Effector CD8-positive, alpha-beta T cell (primary cell): ENCODE measurements around the gene SLC26A2.

Source experiments
- DNase-seq: peaks from one replicate; lab custom pipeline; 2025; lab: John Stamatoyannopoulos, UW
- total RNA-seq, 4 experiments: gene quantifications; one replicate each; lab custom pipeline; 2026; lab: John Stamatoyannopoulos, UW

Gene SLC26A2
- total RNA-seq = 37.6 to 50.7 (median 46.2) reads per million in 4 experiments

DNA sequence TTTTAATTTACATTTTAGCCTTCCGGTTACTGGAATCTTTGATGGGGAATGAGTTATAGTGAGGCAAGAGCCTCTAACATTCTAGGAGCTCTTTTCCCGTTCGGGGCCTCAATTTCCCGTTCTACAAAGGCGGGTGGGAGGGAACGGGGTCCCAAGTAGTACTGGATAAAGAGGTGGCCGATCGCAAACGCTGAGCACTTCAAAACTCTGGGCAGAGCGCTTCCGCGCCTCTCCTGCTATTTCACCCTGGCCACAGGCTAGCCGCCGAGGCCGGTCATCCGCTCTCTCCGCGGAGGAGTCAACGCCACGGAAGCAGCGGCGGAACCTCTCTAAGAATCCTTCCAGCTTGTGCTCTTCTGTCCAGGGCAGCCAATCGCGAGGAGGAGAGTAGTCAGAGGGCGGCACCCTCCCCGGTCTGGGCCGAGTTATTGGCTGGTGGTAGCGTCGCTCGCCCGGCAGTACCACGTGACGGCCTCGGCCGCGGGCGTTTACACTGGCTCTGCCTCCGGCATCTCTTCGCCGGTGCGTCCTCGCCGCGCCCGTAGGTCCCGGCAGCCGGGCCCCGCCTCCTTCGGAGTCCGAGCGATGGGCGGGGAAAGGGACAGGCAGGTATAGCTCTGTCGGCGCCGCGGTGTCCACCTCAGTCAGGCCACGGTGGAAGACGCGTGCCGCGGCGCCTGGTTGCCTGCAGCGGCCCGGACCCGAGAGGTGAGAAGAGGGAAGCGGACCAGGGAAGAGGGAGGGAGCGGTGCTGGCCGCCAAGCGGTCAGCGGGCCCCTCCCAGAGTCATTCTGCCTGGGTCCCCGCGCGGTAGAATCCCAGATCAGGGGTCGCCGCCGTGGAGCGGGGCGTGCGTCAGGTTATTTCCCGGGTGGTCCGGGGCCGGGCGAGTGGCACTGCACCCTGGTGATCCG lies at the start of gene SLC26A2:
Gene SLC26A2 (plus strand): TSS at position 487 of the 914 bp plus-strand sequence. CDS start 16,895 bp downstream, outside the sequence.
- DNase-seq = peak; percentile 89

DNA sequence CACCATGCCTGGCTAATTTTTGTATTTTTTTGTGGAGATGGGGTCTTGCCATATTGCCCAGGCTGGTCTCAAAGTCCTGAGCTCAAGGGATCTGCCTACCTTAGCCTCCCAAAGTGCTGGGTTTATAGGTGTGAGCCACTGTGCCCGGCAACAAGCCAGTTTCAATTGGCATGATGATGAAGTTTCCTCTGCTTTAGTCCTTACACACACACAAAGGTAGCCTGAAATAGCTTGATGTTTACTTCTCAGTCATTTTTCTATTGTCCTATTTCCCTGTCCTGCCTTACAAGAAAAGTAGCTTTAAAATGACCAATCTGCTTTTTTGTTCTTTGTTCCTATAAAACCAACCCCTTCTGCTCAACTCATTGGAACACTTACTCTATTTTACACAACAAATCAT lies 49.5 kb upstream of the SLC26A2 start:
- no peak for DNase-seq

DNA sequence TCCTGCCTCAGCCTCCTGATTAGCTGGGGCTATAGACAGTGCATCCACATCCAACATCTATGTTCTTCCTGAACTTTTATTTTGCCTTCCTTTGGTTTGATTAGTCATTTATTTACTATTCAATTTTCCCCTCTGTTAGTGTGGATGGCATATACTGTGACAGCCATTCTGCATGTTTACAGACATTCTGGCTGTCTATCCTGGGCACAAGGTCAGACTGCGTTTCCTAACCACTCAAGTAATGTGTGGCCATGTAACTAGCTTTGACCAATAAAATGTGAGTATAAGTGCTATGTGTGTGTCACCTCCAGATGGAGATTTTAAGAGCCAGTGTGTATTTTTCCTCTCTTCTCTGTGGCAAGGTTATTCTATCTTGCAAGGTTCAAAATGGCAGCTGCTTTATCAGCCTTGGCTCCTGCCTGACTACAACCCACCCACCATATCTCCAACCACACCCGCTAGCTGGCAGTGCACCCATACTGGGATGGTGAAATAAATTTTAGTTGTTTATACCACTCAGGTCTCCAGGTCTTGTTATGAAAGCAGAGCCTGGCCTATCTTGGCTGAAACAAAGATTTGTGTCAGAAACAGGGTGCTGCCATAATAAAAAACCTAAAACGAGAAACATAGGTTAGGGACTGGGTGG lies 48.2 kb upstream of the SLC26A2 start:
- DNase-seq = no peak

DNA sequence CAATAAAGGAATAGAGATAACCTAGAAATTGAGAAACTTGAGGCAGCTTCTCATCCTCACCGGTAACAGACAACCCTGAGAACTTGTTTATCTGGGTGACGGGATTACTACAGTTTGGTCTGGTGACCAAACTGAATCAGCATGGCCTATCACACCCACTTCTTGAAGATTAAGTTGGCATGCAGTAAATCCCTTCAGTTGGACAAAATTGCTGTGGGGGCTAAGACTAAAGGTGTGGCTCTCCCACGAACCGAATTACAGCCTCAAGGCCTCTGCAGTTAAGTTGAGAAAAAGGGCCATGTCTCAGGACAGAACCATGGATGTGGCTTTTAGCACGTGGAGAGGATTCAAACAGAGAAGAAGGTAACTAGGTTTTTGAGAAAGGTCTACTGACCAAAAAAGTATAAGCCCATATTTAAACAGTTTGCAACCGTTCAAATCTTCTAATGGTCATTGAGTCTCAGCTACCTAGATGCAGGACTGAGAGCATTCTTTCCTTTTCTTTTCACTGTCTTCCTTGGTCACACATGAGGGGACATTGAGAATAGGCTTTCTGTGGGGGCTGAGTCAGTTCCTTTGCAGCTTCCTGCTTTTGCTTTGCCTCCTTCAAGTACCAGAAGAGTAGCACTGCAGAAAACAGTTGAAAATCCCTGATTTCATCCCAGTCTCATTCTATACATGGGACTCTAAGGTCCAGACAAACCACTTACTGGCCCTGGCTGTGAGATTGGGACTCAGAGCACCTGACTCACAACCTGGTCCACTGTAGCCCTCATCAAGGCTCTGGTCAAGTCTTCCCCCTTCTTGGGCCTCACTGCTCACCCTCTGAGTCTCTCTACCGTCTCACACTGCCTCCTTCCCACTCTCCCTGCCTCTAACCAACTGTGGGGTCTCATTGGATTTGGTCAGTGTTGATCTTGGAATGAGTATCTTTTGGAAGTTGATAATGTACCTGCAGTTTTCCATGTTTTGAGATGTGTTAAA lies 46.8 kb upstream of the SLC26A2 start:
- no peak for DNase-seq

DNA sequence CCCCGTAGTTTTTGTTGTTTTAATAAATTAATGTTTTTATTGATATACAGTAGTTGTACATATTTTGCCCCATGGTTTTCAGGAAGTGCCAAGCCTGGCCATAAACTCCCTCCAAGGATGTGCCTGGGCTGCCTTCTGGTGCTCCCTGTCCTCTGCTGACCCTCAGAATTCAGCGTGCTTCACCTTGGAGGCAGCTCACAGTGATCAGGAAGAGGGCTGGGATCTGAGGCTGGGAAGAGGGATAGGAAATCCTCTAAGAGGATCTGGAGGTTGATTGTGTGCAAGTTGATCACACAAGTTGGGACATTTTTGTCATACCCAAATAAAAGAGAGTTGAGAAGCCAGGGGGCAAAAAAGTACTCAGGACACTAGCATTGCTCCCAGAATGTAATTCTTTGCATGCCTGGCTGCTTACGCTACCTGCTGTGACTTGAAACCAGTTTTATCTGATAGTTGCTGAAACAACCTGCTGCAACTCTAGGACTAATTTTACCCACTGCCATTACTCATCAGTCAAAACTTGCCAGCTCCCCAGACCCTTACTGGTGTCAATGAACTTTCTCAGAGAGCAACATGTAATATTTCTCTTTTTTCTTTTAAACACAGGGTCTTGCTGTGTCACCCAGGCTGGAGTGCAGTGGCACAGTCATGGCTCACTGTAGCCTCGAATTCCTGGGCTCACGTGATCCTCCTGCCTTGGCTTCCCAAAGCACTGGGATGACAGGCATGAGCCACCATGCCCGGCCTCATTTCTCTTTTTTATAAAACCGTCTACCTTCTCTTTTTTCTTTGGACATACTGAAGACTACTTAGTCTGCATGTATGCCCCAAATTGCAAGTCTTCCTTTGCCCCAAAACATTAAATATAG lies 44.9 kb upstream of the SLC26A2 start:
- no peak for DNase-seq

DNA sequence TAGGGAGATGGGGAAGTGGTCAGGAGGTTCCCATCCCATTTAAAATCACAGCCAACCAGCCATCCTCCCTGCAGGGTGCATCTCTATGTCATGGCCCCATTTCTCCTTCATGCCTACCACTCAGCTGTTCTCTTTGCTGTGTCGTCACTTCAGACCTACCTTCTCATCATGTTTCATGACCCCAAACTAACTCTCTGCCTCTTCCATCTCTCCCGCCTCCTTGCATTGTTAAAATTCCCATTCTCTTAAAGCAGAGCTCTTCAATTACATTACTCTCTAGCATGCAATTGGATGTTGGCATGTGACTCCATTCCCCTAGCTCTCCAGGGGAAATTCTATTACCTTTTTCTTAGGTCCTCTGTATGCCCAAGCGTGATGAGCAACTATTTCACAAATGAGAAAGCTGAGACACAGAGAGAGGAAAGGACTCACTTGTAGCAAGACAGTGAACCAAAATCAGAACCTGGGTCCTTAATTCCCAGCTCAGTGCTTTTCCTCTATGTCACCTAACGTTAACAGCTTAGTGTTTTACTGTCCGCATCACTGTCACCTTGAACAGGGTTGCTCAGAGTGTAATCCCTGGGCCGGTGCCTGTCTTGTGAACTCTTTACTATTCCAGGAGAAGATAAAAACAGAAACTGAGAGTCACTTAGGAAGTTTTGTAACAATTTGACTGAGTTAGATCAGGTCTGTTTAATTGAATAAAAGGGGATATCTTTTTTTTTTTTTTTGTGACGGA lies 44.1 kb upstream of the SLC26A2 start:
- DNase-seq = no peak

DNA sequence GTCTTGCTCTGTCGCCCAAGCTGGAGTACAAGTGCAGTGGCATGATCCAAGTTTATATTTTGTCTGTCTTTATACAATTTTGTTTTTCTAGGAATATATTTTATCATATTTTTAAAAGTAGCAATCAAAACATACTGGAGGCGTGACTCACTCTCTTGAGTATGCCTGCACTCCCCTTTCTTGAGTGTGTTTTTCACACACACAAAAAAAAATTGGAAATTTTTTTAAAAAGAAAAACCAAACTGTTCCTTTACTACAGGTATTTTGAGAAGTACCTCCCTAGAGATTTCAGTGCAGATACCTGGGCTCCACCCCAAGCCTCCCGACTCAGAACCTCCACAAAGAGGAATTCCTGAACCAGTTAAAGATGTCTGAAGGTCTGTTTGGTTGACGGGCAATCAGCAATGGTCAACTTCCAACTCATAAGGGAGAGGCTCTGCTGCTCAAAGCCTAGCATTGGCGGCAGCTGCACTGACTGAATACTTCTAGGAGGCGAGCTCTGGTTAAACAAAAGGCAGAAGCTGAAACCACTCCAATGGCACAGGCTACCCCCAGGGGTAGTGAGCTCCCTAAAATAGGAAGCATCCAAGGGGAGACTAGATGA lies 43.4 kb upstream of the SLC26A2 start:
- no peak for DNase-seq

DNA sequence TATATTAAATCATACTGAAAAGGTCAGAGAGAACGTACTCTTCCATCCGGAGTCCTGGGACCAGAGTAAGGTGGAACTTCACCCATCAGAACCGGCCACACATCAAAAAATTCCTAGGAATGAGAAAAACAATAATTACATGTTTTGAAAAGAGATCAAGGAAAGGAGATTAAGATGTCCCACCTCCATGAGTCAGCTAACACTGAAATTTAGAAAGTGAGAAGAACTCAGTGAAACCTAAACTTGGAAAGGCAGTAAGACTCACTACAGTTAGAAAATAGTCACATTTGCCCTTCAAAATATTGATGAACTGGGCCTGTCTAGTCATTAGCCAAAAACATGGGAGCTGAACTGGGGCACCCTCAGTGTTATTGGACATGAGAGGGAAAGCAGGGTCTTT lies 39.0 kb upstream of the SLC26A2 start:
- DNase-seq = no peak

DNA sequence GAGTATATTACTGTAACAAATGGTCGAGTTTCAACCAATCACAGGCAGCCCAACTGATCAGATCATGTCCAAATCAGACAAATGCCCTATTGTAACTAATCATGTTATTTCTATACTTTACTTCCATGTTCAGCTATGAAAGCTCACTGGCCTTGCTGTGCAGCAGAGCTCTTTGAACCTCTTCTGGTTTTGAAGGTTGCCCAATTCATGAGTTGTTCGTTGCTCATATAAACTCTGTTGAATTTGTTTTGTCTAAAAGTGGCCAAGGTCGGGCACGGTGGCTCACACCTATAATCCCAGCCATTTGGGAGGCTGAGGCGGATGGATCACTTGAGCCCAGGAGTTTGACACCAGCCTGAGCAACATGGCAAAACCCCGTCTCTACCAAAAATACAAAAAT lies 37.6 kb upstream of the SLC26A2 start:
- no peak for DNase-seq

DNA sequence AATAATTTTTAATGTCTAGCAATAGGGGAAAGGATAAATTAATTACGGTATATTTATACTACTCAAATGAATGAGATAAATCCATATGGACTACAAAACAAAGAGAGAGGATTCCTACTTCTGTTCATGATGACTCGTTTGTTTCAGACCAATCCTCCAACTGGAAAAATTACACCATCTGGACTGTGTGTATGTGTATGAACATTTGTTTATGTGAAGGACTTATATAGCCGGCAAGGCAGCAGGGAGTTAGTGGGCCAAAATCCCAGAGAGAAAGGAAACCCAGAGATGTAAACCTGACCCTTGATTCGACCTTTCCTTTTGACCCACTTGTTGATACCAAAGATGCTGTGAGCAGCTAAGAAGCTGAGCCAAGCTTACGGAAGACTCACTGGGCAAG lies 36.1 kb upstream of the SLC26A2 start:
- DNase-seq = no peak

DNA sequence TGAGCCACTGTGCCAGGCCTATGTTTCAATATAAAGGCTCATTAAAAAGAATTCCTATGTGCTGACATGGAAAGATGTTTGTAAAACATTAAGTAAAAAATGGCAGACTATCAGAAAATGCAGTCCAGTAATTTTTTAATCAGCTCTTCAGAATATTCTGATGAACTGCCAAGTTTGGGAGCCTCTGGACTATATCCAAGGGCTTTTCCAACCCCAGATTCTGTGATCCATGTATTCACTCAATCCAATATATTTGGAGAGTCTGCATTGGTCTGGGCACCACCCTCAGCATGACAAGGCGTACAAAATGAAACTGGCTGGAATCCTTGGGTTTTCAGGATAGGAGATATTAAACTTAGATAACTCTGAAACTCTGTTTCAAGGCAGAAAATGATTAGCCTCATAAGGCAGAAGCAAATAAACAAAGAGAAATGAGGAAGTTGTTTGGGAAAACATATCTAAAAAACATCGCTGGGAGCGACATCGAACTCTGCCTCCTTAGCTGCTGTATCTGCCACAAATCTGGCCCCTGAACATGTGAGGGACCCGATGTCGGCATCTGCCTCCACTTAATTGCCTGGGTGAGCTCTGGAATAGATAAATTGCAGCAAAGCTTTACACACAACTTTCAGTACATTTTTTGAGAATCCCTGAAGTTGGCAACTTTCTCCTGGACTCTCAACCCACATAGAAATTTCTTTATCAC lies 30.4 kb upstream of the SLC26A2 start:
- no peak for DNase-seq

DNA sequence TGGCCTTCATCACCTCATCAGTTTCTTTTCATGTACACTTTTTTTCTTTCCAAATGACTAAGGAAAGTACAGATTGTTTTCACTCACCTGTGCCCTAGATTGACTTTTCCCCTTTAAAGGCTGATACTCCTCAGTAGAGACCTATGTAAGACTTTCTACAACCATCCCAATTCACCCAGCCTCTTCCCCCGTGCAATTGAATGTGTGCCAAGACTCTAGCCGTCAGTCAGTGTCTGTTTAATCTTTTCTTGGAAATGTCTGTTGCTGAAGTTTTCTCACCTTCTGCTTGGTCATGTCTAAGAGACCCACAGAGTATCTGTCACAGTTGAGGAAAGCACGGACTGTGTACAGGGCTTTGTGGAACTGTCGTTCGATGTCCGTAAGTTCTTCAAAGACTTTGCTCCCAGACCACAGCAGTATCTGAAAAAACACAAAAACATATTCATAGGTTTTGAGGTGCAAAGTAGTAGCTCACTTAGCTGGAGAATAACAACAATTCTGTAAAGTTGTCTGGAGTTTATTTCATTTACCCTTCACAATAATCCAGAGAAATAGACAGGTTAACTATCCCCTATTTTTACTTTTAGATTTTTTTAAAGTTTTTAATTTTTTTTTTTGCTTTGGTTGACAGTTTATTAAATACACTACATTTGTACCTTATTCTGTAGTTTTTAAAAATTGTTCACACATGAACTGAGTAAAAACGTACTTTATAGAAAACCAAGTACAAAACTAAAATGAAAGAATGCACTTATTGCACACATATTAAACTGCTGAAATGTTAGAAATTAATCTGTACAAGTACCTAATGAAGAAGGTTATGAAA lies 29.6 kb upstream of the SLC26A2 start:
- DNase-seq = no peak

DNA sequence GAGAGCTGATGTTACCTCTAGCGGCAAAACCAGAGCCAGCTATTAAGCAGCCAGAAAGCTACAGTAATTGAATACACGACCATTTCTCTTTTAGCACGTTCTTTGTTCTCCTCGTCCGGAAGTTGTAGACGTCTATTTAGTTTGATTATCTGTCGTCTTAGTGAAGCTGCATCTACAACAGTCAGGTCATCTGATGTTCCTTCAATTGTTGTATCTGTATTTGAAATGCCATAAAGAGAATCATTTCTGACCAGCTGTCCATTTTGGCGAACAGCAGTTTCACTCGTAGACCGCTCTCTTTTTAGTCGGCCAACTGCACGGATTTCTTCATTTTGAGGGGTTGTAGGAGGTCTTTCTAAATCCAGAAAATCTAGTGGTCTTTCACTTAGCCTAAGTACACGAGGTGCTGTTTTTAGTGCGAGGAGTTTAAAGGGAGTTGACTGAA lies 28.5 kb upstream of the SLC26A2 start:
- DNase-seq = no peak

DNA sequence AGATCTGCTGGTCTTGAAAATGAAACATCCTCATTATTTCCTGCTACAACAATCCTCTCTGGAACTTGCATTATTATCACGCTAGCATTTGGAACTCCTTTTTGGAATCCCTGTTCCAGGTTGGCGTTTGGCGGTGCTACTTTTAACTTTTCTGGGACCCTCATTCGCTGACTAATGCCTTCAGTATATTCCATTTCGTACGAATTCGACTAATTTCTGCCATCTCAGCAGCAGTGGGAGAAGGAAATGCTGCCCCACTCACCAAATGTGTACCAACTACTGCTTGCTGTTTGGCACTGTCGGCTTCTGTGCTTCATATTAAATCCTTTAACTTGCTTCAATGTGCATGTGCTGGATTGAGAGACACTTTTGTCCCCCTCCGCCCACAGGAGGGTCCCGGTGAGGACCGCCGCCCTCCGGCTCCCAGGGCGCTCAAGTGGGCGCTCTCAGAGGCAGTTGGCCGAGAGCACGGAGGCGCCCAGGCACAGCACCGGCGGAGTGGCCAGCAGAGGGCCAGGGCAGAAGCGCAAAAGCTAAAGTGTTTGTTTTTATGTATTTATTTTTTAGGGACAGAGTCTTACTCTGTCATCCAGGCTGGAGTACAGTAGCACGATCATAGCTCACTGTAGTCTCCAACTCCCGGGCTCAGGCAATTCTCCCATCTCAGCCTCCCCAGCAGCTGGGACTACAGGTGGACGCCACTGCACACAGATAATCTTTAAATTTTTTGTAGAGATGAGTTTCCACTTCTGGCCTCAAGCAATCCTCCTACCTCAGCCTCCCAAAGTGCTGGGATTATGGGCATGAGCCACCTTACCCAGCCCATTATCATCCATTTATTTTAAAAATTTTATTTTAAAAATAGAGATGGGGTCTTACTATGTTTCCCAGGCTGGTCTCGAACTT lies 27.9 kb upstream of the SLC26A2 start:
- DNase-seq = no peak

DNA sequence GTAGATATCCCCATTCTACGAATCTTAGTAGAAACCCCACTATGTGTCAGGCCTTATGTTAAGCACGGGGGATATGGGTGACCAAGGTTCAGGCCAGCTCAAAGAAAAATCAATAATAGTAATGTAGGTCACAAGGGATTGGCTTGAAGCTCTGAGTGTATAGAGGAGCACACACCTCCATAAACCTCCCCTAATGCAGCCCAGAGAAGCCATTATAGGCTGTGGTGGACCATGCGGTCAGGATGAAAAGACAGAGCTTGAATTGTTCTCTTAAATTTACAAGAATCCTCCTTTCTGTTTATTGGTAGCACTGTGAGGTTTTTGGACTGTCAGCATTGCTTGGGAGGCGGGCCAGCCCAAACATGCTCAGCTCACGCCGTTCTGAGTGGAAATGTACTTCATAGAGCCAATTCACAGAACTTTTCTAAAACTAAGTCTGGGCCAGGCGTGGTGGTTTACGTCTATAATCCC lies 25.1 kb upstream of the SLC26A2 start:
- DNase-seq = no peak

DNA sequence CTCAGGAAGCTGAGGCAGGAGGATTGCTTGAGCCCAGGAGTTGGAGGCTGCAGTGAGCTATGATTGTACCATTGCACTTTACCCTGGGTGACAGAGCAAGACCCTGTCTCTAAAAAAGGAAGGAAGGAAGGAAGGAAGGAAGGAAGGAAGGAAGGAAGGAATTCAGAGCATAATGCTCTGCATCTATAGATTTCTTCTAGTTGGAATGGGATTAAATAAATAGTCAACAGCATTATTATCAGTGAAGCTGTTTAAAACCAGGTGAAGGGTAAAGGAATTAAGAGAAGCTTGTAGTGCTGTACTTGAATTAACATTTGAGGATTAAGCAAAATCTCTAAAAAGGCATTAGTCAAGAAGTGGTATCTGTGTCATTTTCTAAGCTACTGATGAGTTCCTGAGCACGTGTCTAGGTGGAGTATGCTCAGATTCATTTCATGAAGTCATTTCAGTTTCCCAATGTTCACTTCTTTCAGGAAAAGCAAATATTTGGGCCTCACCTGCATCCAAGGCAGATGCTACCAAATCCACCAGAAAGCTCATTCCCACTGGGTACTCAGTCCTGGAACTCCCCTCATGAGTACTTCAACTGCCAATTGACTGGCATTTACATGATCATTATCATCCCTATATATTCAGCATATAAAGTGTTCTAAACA lies 24.4 kb upstream of the SLC26A2 start:
- no peak for DNase-seq

DNA sequence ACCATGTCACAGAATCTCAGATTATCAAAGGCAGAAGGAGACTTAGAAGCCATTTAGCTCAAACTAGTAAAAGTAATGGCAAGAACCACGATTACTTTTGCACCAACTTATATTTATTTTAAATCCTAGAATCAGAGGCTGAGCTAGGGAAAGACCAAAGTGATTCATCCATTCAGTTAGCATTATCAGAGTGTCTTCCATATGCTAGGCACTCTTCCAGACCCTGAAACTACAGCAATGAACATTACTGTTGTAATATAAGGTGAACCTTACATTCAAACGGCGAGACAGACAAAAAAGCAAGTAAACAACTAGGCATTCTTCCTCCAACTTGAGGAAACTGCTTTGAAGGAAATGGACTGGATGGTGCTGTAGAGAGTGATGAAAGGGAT lies 23.9 kb upstream of the SLC26A2 start:
- no peak for DNase-seq
